Thoracic aorta (tissue), 2 donors: ENCODE measurements around the gene ANAPC5. TPM values are rescaled to one million over a fixed set of nuclear protein-coding genes. Genes with fewer than 3 reads are reported as not detected.
A peak's percentile ranks its signal among the peaks of the same experiment; 100 is the strongest.

Source experiments
- ATAC-seq: fragments of 150-250 bp; one replicate; pipeline ENCODE4 v1.8.0; 2017; ENCODE audit warnings: low read depth; ENCODE audit not compliant: insufficient number of reproducible peaks, low FRiP score
- DNase-seq: peaks from one replicate; pipeline ENCODE4 v3.0.0-alpha.2; 2020; ENCODE audit warnings: low spot score
- H3K27ac ChIP-seq, 2 donors: fragments of 200-600 bp; sonication (generic); 1 replicate in 1 of 2; 2 replicates in 1 of 2; pipeline ENCODE4 v1.5.1; 2016; ENCODE audit warnings: mild to moderate bottlenecking in 2 of 2, moderate library complexity in 2 of 2
- H3K27me3 ChIP-seq: fragments of 200-600 bp; sonication (generic); replicated peaks from 2 replicates; pipeline ENCODE4 v1.6.0; 2016; ENCODE audit warnings: mild to moderate bottlenecking; ENCODE audit not compliant: insufficient read depth
- H3K36me3 ChIP-seq: fragments of 200-600 bp; sonication (generic); one replicate; pipeline ENCODE4 v1.5.1; 2016
- H3K4me1 ChIP-seq, 2 donors: fragments of 200-600 bp; sonication (generic); 1 replicate in 1 of 2; 2 replicates in 1 of 2; pipeline versions ENCODE4 v1.5.1 to v1.6.0; 2016; ENCODE audit warnings: low read depth in 2 of 2, mild to moderate bottlenecking in 1 of 2; ENCODE audit not compliant: control insufficient read depth in 1 of 2
- H3K4me3 ChIP-seq: fragments of 200-600 bp; sonication (generic); 2 replicates; pipeline ENCODE4 v1.5.1; 2016; ENCODE audit warnings: mild to moderate bottlenecking
- H3K9me3 ChIP-seq: fragments of 200-600 bp; sonication (generic); 2 replicates; pipeline ENCODE4 v1.5.1; 2016
- total RNA-seq, 2 donors: library from RNA; depleted of rRNA; stranded (reverse); fragments of >200 nt; gene quantifications; one replicate each; pipeline versions ENCODE4 v1.1.0 to v1.2.3, GENCODE V29; 2016
- TF ChIP-seq, protein P1 (sequence below): fragments of 200-600 bp; sonication (generic); IDR thresholded peaks from one replicate; pipeline ENCODE4 v1.5.1; 2019; ENCODE audit warnings: antibody characterized with exemption

ANAPC5 gene
- total RNA-seq, 2 donors from 2014 or later: 113 to 174 TPM

DNA sequence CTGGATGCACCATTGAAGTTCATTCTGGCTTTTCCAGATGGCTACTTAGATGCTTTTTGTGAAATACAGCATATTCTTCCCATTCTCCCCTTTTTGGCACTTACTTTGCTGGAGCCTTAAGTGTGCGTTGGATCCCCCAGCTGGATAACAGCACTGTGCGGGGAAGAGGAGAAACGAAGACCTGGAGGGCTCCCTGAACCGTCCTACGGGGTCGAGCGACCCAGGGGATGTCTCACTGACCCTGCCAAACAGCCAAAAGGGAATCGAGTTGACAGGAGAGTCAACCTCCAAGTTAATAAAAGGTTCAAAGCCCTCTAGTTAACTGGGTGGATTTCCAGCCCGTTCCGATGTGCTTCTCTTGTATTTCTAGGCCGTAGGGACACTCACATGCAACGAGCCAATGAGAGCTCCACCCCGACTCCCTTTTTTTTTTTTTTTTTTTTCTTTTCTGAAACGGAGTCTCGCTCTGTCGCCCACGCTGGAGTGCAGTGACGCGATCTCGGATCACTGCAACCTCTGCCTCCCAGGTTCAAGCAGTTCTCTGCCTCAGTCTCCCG is 54.7 kb downstream of the ANAPC5 start:
- TF ChIP-seq, protein P1, sequence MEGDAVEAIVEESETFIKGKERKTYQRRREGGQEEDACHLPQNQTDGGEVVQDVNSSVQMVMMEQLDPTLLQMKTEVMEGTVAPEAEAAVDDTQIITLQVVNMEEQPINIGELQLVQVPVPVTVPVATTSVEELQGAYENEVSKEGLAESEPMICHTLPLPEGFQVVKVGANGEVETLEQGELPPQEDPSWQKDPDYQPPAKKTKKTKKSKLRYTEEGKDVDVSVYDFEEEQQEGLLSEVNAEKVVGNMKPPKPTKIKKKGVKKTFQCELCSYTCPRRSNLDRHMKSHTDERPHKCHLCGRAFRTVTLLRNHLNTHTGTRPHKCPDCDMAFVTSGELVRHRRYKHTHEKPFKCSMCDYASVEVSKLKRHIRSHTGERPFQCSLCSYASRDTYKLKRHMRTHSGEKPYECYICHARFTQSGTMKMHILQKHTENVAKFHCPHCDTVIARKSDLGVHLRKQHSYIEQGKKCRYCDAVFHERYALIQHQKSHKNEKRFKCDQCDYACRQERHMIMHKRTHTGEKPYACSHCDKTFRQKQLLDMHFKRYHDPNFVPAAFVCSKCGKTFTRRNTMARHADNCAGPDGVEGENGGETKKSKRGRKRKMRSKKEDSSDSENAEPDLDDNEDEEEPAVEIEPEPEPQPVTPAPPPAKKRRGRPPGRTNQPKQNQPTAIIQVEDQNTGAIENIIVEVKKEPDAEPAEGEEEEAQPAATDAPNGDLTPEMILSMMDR: no peak
- ATAC-seq (no peak), DNase-seq (no peak)
- peaks cover 17 to 26% of the 10 kb centered on the region in 2 donors for H3K4me1 ChIP-seq
- H3K27ac ChIP-seq: peak overlapping the region; percentile 28 to 69
- H3K27me3 ChIP-seq: no peaks in the 10 kb centered on the region
- no peaks in the 10 kb centered on the region for H3K9me3 ChIP-seq
- H3K4me3 ChIP-seq: peak overlapping the region; percentile 82
- no peaks in the 10 kb centered on the region for H3K36me3 ChIP-seq

DNA sequence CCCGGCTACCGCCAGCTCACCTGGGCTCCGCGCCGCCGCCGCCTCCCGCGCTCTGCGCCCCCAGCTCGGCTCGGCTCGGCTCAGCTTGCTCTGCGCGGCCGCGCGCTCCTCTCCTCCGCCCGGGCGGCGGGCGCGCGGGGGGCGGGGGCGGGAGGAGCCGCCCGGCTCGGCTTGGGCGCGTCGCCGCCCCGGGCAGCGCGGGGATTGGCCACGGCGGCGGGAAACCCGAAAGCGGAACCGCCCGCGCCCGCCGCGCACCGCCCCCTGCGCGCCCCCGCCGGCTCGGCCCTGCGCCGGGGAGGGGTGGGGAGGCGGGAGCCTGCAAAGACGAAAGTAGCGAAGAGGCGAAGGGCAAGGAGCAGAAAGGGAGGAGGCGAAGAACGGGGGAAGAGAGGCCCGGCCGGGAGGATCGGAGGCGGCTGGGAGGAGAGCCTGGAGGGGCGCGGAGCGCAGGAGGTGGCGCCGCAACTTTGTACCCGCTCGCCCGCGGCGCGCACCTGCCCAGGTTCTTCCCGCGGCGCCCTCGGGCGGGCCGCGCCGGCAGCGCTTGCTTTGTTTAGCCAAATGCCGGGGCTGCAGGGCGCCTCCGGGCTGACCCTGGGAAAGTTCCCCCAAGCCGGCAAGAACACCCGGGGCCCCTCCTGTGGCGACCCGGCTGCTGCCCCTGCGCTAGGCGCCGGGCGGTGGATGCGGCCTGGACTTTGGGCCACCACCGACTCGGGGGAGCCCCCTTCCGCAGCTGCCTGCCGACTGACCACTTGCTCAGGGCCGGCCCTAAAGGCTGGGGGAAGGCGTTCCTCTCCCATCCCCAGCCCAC is 55.4 kb downstream of the ANAPC5 start, which contains the start of gene CAMKK2:
Gene CAMKK2, minus strand, starts transcription at position 92 of the 817 bp plus-strand sequence. CDS start 22,183 bp downstream, outside the sequence.
- Histone ChIP-seq H3K4me3 (peak within 1 kb of the TSS; percentile 82), H3K9me3 (no peaks in the 10 kb centered on the region), H3K4me1 (peaks cover 17 to 26% of the 10 kb centered on the region in 2 donors), H3K27ac (peak within 1 kb of the TSS; percentile 53 to 69), H3K36me3 (no peaks in the 10 kb centered on the region), H3K27me3 (no peaks in the 10 kb centered on the region)
- DNase-seq (no peak), ATAC-seq (peak; percentile 88)
- TF ChIP-seq, protein P1: no peak

DNA sequence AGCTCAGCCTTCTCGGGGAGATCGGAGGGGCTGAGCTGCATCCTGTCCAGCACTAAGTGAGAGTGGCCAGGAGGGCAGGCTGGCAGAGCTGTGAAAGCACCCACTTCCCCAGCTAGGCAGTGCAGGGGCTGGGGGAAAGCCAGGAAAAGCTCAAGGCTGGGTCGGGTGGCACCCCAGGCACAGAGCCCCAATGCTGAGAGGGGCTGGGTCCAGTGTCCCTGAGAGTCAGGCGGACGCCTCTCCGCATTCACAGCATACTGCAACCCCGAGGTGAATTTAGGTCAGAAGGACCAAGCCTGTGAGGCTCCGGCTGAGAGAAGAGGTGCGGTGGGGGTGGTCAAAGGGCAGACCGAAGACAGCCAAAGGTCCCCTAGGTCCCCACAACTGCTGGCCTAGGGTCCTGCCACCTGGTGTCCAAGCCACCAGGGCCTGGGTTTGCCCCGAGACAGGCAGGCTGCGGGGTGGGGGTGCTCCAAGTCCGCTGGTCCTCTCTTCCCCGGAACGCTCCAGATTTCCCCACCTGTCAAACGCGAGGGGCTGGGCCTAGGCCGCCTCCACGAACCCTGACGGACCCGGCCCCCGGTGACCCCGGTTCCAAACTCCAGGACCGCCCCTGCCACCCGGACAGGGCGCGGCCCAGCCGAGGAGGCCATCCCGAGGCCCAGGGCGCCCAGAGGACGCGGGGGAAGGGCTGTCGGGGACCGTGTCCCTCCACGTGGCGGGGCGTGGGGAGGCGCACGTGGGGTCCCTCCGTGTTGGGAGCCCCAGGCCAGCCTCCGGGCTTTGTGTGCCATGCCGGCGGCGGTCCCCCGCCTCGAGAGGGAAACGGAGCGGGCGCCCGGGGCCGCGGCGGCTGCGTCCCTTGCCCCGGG is 56.2 kb downstream of the ANAPC5 start:
- Histone ChIP-seq H3K27me3 (no peaks in the 10 kb centered on the region), H3K27ac (peak overlapping the region; percentile 52 to 53), H3K36me3 (no peaks in the 10 kb centered on the region), H3K4me3 (peak overlapping the region; percentile 82), H3K4me1 (peaks cover 17 to 26% of the 10 kb centered on the region in 2 donors), H3K9me3 (no peaks in the 10 kb centered on the region)
- ATAC-seq (peak; percentile 32), DNase-seq (no peak)
- TF ChIP-seq, protein P1: no peak

DNA sequence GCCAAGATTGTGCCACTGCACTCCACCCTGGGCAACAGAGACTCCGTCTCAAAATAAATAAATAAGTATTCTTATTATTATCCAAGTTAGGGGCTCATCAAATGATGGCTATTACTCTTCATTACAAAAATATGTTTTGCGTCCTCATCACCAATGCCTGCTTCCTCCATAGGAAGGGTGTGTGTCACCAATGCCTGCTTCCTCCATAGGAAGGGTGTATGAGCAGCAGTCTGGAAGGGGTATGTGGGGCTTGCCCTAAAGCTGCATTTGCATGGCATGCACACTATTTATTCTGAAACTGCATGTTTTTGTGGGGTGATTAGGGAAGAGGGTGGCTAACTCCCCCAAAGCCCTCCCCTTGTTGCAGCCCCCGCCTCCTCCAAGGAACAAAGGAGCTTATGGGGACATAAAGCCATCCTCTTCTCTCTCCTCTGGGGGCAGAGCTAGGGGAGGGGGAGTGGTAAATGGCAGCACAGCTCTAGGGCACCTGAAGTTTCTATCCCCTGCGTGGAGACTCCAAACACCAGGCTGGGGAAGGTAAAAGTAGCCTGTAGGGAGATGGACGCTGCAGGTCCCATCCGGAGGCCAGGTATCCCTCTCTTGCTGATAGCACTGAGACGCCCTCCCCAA is 57.0 kb downstream of the ANAPC5 start:
- DNase-seq: no peak
- H3K4me3 ChIP-seq: peak overlapping the region; percentile 82
- peaks cover 17 to 27% of the 10 kb centered on the region in 2 donors for H3K4me1 ChIP-seq
- TF ChIP-seq, protein P1: no peak
- H3K27ac ChIP-seq: no peak overlapping the region
- ATAC-seq: no peak
- H3K36me3 ChIP-seq: no peaks in the 10 kb centered on the region
- no peaks in the 10 kb centered on the region for H3K9me3 ChIP-seq
- H3K27me3 ChIP-seq: no peaks in the 10 kb centered on the region
